ENCODE results near the gene FOSL1. TPM values are rescaled to one million over a fixed set of nuclear protein-coding genes. Genes with fewer than 3 reads are reported as not detected.

FOSL1 gene
- total and polyA plus RNA-seq, 10 donors = 0.42 to 5.4 (median 1.3) TPM

DNA sequence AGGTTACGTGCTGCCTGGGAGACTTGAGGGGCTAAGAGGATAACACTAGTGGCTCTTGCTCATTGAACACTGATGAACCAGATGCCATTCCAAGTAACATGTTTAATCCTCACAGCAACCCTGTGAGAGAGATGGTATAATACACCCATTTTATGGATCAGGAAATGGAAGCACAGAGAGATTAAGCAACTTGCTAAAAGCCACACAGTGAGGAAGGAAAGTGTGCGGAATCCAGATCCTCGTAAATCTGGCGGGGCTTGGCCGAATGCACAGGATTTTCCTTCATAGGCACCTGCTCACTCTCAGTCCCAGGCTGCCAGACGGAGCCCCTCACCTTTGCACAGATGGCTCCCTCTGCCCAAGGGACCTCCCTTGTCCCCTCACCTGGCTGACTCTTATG is 7.7 kb upstream of the FOSL1 start:
- 77 to 93% (median 86%) methylated on average over 6 of the region's 6 CpGs for WGBS, 5 donors
- Histone ChIP-seq H3K4me1 (peaks cover 3 to 18% (median 13%) of the 10 kb centered on the region in 6 donors), H3K9me3 (no peaks in the 10 kb centered on the region), H3K4me3 (no peak overlapping the region), H3K36me3 (no peaks in the 10 kb centered on the region), H3K27ac (no peak overlapping the region), H3K27me3 (replicated peaks in 1 of 7) (peaks cover 0 to 24% (median 0%) of the 10 kb centered on the region in 7 donors)
- intact Hi-C loops (cut with DNase I; ENCODE audit: low total_unique reads) = no loop called here
- DNase-seq = no peak
- TF ChIP-seq CTCF (IDR thresholded peaks at IDR 0.05 in 8 of 11, conservative IDR thresholded peaks at IDR 0.05 in 3 of 11) = no peak
- TF ChIP-seq POLR2AphosphoS5 (IDR thresholded peaks at IDR 0.05) = no peak
- TF ChIP-seq POLR2A (IDR thresholded peaks at IDR 0.05) = no peak

GRCh38 chr11:65906602-65907001 is 6.4 kb upstream of the FOSL1 start:
- H3K27ac ChIP-seq = no peak overlapping the region
- peaks cover 0 to 27% (median 0%) of the 10 kb centered on the region in 7 donors for H3K27me3 ChIP-seq (replicated peaks in 1 of 7)
- H3K4me1 ChIP-seq = peaks cover 3 to 9% (median 5%) of the 10 kb centered on the region in 6 donors
- TF ChIP-seq POLR2AphosphoS5 (IDR thresholded peaks at IDR 0.05) (no peak), CTCF (IDR thresholded peaks at IDR 0.05 in 8 of 11, conservative IDR thresholded peaks at IDR 0.05 in 3 of 11) (no peak), POLR2A (IDR thresholded peaks at IDR 0.05) (no peak)
- H3K36me3 ChIP-seq = no peaks in the 10 kb centered on the region
- H3K9me3 ChIP-seq = no peaks in the 10 kb centered on the region
- H3K4me3 ChIP-seq = no peak overlapping the region
- intact Hi-C loops (cut with DNase I; ENCODE audit: low total_unique reads) = no loop called here
- no peak for DNase-seq
- WGBS, 5 donors = 87 to 94% (median 88%) methylated on average over 5 of the region's 5 CpGs

DNA sequence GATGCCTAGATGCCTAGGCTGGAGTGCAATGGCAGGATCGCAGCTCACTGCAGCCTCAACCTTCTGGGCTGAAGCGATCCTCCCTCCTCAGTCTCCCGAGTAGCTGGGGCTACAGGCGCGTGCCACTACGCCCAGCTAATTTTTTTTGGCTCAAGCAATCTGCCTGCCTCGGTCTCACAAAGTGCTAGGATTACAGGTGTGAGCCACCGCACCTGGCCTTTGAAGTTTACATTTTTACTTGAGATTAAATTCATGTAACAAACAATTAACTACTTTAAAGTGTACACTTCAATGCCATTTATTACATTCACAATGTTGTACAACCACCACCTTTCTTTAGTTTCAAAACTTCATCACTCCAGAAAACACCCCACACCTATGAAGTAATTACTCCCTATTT is 3.5 kb upstream of the FOSL1 start:
- intact Hi-C loops (cut with DNase I; ENCODE audit: low total_unique reads) = no loop called here
- no peaks in the 10 kb centered on the region for H3K9me3 ChIP-seq
- H3K27ac ChIP-seq = no peak overlapping the region
- no peak overlapping the region for H3K4me3 ChIP-seq
- TF ChIP-seq CTCF (IDR thresholded peaks at IDR 0.05 in 8 of 11, conservative IDR thresholded peaks at IDR 0.05 in 3 of 11) (no peak), POLR2AphosphoS5 (IDR thresholded peaks at IDR 0.05) (no peak), POLR2A (IDR thresholded peaks at IDR 0.05) (no peak)
- no peaks in the 10 kb centered on the region for H3K36me3 ChIP-seq
- DNase-seq = no peak
- H3K27me3 ChIP-seq (replicated peaks in 1 of 7) = peaks cover 0 to 34% (median 13%) of the 10 kb centered on the region in 7 donors
- WGBS, 5 donors = 77 to 94% (median 84%) methylated on average over 8 of the region's 8 CpGs
- H3K4me1 ChIP-seq = peaks cover 10 to 32% (median 22%) of the 10 kb centered on the region in 6 donors

DNA sequence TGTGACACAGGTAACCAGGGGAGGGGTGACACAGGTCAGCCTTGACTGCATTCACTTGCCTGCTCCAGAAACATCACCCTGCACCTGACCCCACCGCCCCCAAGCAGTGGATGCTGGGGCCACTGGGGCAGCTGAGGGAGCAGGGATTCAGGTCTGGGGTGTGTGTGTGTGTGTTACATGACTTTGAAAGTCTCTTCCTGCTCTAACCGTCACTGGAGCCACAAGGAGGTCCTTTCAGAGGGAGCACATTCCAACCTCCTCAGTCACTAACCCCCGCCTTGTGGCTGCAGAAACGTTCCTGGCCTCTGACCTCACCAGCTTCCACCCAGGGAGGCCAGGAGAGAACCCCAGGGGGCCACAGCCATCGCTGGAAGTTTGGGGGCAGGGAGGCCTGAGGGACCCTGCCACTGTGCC is 2.9 kb upstream of the FOSL1 start:
- Histone ChIP-seq H3K4me1 (peaks cover 10 to 39% (median 25%) of the 10 kb centered on the region in 6 donors), H3K27ac (no peak overlapping the region), H3K27me3 (replicated peaks in 1 of 7) (peaks cover 0 to 33% (median 13%) of the 10 kb centered on the region in 7 donors), H3K9me3 (no peaks in the 10 kb centered on the region), H3K36me3 (no peaks in the 10 kb centered on the region), H3K4me3 (no peak overlapping the region)
- 16 to 32% (median 22%) methylated on average over 4 to 5 of the region's 5 CpGs for WGBS, 5 donors
- DNase-seq = no peak
- intact Hi-C loops (cut with DNase I; ENCODE audit: low total_unique reads) = no loop called here
- TF ChIP-seq CTCF (IDR thresholded peaks at IDR 0.05 in 8 of 11, conservative IDR thresholded peaks at IDR 0.05 in 3 of 11) (no peak), POLR2A (IDR thresholded peaks at IDR 0.05) (no peak), POLR2AphosphoS5 (IDR thresholded peaks at IDR 0.05) (no peak)

Data from spleen (tissue), 11 donors.